Bronchial epithelial cell (primary cell): ENCODE measurements around the gene OR51B4. TPM values are rescaled to one million over a fixed set of nuclear protein-coding genes. Genes with fewer than 3 reads are reported as not detected.

Source experiments
- DNase-seq: peaks from one replicate; pipeline ENCODE4 v3.0.0-alpha.2; 2010; ENCODE audit warnings: low read depth
- FAIRE-seq: peaks from 2 replicates; lab custom pipeline; 2011; peaks lifted over from hg19 to GRCh38; lab: Jason Lieb, UNC
- H3K27me3 ChIP-seq: 2 replicates; pipeline ENCODE4 v1.5.1; 2011; ENCODE audit warnings: low read length; ENCODE audit not compliant: control insufficient read depth, insufficient read depth
- H3K36me3 ChIP-seq: 2 replicates; pipeline ENCODE4 v1.5.1; 2011; ENCODE audit warnings: low read length; ENCODE audit not compliant: control insufficient read depth, insufficient read depth
- H3K4me3 ChIP-seq: 2 replicates; pipeline ENCODE4 v1.5.1; 2011; ENCODE audit warnings: mild to moderate bottlenecking, low read depth, low read length, control low read depth
- CTCF ChIP-seq: IDR thresholded peaks from 2 replicates; pipeline ENCODE4 v1.5.1; 2011; ENCODE audit warnings: mild to moderate bottlenecking, moderate library complexity, low read length, control low read depth, inconsistent platforms; ENCODE audit not compliant: insufficient read depth, severe bottlenecking
- total RNA-seq: library from RNA; depleted of rRNA; stranded (reverse); fragments of >200 nt; gene quantifications from 2 replicates; pipeline ENCODE4 v1.2.1, GENCODE V29; 2014

OR51B4 gene
- total RNA-seq, 1 donor from 2014 or later, result not detected

DNA sequence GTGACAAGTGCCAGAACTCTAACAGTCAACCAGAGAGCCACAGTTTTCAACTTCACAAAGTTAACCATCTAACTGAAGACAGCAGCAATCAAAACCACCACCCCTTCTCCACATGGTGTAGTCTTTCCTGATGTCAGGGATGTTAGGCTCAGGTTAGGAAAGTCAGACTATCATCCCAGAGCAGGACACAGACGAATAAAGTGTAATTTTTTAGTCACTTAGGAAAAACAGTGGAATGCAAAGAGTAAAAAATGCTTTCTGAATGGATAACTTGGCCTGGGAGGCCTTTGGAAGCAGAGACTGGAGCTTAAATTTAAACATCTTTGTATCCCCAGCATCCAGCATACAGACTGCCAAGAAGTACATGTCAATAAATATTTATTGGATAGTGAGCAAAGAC, 15.4 kb downstream of the OR51B4 start:
- no peak for TF ChIP-seq CTCF
- H3K36me3 ChIP-seq, result no peaks in the 10 kb centered on the region
- DNase-seq, result no peak
- H3K27me3 ChIP-seq, result no peaks in the 10 kb centered on the region
- no peak for FAIRE-seq
- H3K4me3 ChIP-seq, result no peak overlapping the region

GRCh38 chr11:5285703-5286340, 15.9 kb downstream of the OR51B4 start:
- no peak overlapping the region for H3K4me3 ChIP-seq
- TF ChIP-seq CTCF, result no peak
- FAIRE-seq (peak; percentile 32), DNase-seq (peak; percentile 98)
- no peaks in the 10 kb centered on the region for H3K27me3 ChIP-seq
- H3K36me3 ChIP-seq, result no peaks in the 10 kb centered on the region

DNA sequence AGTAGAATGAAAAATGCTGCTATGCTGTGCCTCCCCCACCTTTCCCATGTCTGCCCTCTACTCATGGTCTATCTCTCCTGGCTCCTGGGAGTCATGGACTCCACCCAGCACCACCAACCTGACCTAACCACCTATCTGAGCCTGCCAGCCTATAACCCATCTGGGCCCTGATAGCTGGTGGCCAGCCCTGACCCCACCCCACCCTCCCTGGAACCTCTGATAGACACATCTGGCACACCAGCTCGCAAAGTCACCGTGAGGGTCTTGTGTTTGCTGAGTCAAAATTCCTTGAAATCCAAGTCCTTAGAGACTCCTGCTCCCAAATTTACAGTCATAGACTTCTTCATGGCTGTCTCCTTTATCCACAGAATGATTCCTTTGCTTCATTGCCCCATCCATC, 17.1 kb downstream of the OR51B4 start:
- TF ChIP-seq CTCF, result no peak
- DNase-seq, result no peak
- no peak overlapping the region for H3K4me3 ChIP-seq
- no peaks in the 10 kb centered on the region for H3K36me3 ChIP-seq
- no peaks in the 10 kb centered on the region for H3K27me3 ChIP-seq
- FAIRE-seq, result no peak

GRCh38 chr11:5283882-5284281, 17.9 kb downstream of the OR51B4 start:
- Histone ChIP-seq H3K36me3 (no peaks in the 10 kb centered on the region), H3K4me3 (no peak overlapping the region), H3K27me3 (no peaks in the 10 kb centered on the region)
- FAIRE-seq (no peak), DNase-seq (no peak)
- no peak for TF ChIP-seq CTCF

DNA sequence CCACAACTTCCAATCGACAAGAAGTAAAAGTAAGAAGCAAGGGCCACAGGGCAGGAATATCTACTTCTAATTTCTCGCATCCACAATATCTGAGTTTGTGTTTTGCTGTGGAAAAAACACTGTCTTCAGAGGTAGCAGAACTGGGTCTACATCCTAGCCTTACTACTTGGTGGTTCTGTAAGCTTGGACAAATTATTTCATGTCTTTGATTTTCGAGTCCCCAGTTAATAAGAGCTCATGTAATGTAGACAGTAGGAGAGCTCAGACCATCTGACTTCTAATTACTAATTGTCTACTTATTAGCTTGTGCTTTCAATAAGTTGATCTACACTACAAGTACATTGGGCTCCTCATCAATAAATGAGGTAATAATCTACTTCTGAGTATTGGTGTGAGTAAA, 18.7 kb downstream of the OR51B4 start:
- no peaks in the 10 kb centered on the region for H3K27me3 ChIP-seq
- DNase-seq, result no peak
- no peaks in the 10 kb centered on the region for H3K36me3 ChIP-seq
- no peak for TF ChIP-seq CTCF
- no peak for FAIRE-seq
- no peak overlapping the region for H3K4me3 ChIP-seq

DNA sequence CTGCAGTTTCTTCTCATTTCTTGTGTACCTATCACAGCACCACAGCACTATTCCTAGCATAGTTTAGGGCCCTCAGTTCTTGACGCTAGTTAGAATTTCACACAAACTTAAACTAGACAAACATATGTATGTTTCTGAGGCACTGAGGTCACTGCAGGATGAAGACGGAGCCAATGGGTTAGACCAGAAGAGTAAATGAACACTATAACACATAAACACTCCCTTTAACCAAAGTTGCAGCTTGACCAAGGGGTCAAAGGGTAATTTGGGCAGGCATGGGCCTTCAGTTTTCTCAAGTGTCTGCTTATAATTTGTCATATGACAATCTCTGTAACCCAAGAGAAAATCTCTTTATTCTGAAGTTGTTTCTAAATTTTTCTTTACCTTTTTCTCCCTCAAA, 19.1 kb downstream of the OR51B4 start:
- no peak for TF ChIP-seq CTCF
- FAIRE-seq (no peak), DNase-seq (no peak)

More for the DNA sequence above, 19.1 kb downstream of the OR51B4 start:
- no peaks in the 10 kb centered on the region for H3K36me3 ChIP-seq
- no peak overlapping the region for H3K4me3 ChIP-seq
- H3K27me3 ChIP-seq, result no peaks in the 10 kb centered on the region
